ENCODE data around the gene RMI1.

DNA sequence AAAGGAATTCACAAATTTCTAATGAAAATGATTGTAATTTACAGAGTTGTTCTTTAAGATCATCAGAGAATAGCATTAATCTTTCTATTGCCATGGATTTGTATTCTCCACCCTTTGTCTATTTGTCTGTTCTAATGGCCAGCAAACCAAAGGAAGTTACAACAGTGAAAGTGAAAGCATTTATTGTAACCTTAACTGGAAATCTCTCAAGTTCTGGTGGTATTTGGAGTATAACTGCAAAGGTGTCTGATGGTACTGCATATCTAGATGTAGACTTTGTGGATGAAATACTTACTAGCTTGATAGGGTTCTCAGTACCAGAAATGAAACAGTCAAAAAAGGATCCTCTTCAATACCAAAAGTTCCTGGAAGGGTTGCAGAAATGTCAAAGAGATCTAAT is 21.7 kb downstream of the RMI1 start:
- TF ChIP-seq POLR2A (IDR thresholded peaks at IDR 0.05): no peak
- TF ChIP-seq, protein P1, sequence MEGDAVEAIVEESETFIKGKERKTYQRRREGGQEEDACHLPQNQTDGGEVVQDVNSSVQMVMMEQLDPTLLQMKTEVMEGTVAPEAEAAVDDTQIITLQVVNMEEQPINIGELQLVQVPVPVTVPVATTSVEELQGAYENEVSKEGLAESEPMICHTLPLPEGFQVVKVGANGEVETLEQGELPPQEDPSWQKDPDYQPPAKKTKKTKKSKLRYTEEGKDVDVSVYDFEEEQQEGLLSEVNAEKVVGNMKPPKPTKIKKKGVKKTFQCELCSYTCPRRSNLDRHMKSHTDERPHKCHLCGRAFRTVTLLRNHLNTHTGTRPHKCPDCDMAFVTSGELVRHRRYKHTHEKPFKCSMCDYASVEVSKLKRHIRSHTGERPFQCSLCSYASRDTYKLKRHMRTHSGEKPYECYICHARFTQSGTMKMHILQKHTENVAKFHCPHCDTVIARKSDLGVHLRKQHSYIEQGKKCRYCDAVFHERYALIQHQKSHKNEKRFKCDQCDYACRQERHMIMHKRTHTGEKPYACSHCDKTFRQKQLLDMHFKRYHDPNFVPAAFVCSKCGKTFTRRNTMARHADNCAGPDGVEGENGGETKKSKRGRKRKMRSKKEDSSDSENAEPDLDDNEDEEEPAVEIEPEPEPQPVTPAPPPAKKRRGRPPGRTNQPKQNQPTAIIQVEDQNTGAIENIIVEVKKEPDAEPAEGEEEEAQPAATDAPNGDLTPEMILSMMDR (IDR thresholded peaks at IDR 0.05): no peak

Measured in Peyer's patch (tissue), 4 donors.